Measurements from ENCODE around the gene SEMA5A.

Gene SEMA5A

GRCh38 chr5:9564752-9565151 is 18.9 kb upstream of the SEMA5A start:
- Histone ChIP-seq H3K4me1 (ENCODE audit: control insufficient read depth, insufficient read depth, low read length, unreplicated experiment) (peaks cover 12% of the 10 kb centered on the region), H3K27ac (ENCODE audit: low read depth, low read length) (no peak overlapping the region), H2AFZ (ENCODE audit: low read length, unreplicated experiment) (no peak overlapping the region), H3K79me2 (ENCODE audit: control insufficient read depth, insufficient read depth, low read length, unreplicated experiment) (no peaks in the 10 kb centered on the region), H3K36me3 (ENCODE audit: insufficient read depth, low read length) (no peaks in the 10 kb centered on the region), H3K27me3 (ENCODE audit: insufficient read depth, low read length) (peaks cover 5% of the 10 kb centered on the region; the same call in 1 of the 2 replicates), H3K4me3 (ENCODE audit: low read depth, low read length) (no peak overlapping the region)

GRCh38 chr5:9562141-9562540 is 16.3 kb upstream of the SEMA5A start:
- 0 out of 2 replicates have a peak overlapping the region, but pooled peaks have one; percentile 11 for H3K4me3 ChIP-seq (ENCODE audit: low read depth, low read length)
- no peak overlapping the region for H2AFZ ChIP-seq (ENCODE audit: low read length, unreplicated experiment)
- no peaks in the 10 kb centered on the region for H3K36me3 ChIP-seq (ENCODE audit: insufficient read depth, low read length)
- no peak overlapping the region for H3K27ac ChIP-seq (ENCODE audit: low read depth, low read length)
- H3K27me3 ChIP-seq (ENCODE audit: insufficient read depth, low read length), result no peaks in the 10 kb centered on the region
- peaks cover 27% of the 10 kb centered on the region for H3K4me1 ChIP-seq (ENCODE audit: control insufficient read depth, insufficient read depth, low read length, unreplicated experiment)
- no peaks in the 10 kb centered on the region for H3K79me2 ChIP-seq (ENCODE audit: control insufficient read depth, insufficient read depth, low read length, unreplicated experiment)

GRCh38 chr5:9559965-9560364 is 14.1 kb upstream of the SEMA5A start:
- H3K4me3 ChIP-seq (ENCODE audit: low read depth, low read length), result no peak overlapping the region
- H3K36me3 ChIP-seq (ENCODE audit: insufficient read depth, low read length), result no peaks in the 10 kb centered on the region
- H3K4me1 ChIP-seq (ENCODE audit: control insufficient read depth, insufficient read depth, low read length, unreplicated experiment), result peaks cover 29% of the 10 kb centered on the region
- H3K27ac ChIP-seq (ENCODE audit: low read depth, low read length), result no peak overlapping the region
- H2AFZ ChIP-seq (ENCODE audit: low read length, unreplicated experiment), result no peak overlapping the region
- no peaks in the 10 kb centered on the region for H3K27me3 ChIP-seq (ENCODE audit: insufficient read depth, low read length)
- H3K79me2 ChIP-seq (ENCODE audit: control insufficient read depth, insufficient read depth, low read length, unreplicated experiment), result no peaks in the 10 kb centered on the region

GRCh38 chr5:9558319-9558965 is 12.6 kb upstream of the SEMA5A start:
- Histone ChIP-seq H3K27ac (ENCODE audit: low read depth, low read length) (no peak overlapping the region), H2AFZ (ENCODE audit: low read length, unreplicated experiment) (no peak overlapping the region), H3K36me3 (ENCODE audit: insufficient read depth, low read length) (no peaks in the 10 kb centered on the region)

GRCh38 chr5:9557696-9558095 is 11.8 kb upstream of the SEMA5A start:
- peaks cover 26% of the 10 kb centered on the region for H3K4me1 ChIP-seq (ENCODE audit: control insufficient read depth, insufficient read depth, low read length, unreplicated experiment)
- no peak overlapping the region for H2AFZ ChIP-seq (ENCODE audit: low read length, unreplicated experiment)
- no peaks in the 10 kb centered on the region for H3K79me2 ChIP-seq (ENCODE audit: control insufficient read depth, insufficient read depth, low read length, unreplicated experiment)
- H3K27ac ChIP-seq (ENCODE audit: low read depth, low read length), result no peak overlapping the region
- no peaks in the 10 kb centered on the region for H3K36me3 ChIP-seq (ENCODE audit: insufficient read depth, low read length)
- H3K27me3 ChIP-seq (ENCODE audit: insufficient read depth, low read length), result no peaks in the 10 kb centered on the region
- H3K4me3 ChIP-seq (ENCODE audit: low read depth, low read length), result no peak overlapping the region

More at GRCh38 chr5:9558319-9558965, 12.6 kb upstream of the SEMA5A start:
- H3K27me3 ChIP-seq (ENCODE audit: insufficient read depth, low read length), result no peaks in the 10 kb centered on the region
- no peak overlapping the region for H3K4me3 ChIP-seq (ENCODE audit: low read depth, low read length)
- H3K79me2 ChIP-seq (ENCODE audit: control insufficient read depth, insufficient read depth, low read length, unreplicated experiment), result no peaks in the 10 kb centered on the region
- peaks cover 29% of the 10 kb centered on the region for H3K4me1 ChIP-seq (ENCODE audit: control insufficient read depth, insufficient read depth, low read length, unreplicated experiment)

- H3K36me3 ChIP-seq (ENCODE audit: insufficient read depth, low read length), result peaks cover 9% of the 10 kb centered on the region
- H3K79me2 ChIP-seq (ENCODE audit: control insufficient read depth, insufficient read depth, low read length, unreplicated experiment), result no peaks in the 10 kb centered on the region
- H3K4me3 ChIP-seq (ENCODE audit: low read depth, low read length), result no peak overlapping the region
- H2AFZ ChIP-seq (ENCODE audit: low read length, unreplicated experiment), result no peak overlapping the region
- H3K27me3 ChIP-seq (ENCODE audit: insufficient read depth, low read length), result no peaks in the 10 kb centered on the region
- no peak overlapping the region for H3K27ac ChIP-seq (ENCODE audit: low read depth, low read length)
- peaks cover 17% of the 10 kb centered on the region for H3K4me1 ChIP-seq (ENCODE audit: control insufficient read depth, insufficient read depth, low read length, unreplicated experiment)
Observed at GRCh38 chr5:9555961-9556360, 10.1 kb upstream of the SEMA5A start.

GRCh38 chr5:9554122-9554521 is 8.2 kb upstream of the SEMA5A start:
- Histone ChIP-seq H3K79me2 (ENCODE audit: control insufficient read depth, insufficient read depth, low read length, unreplicated experiment) (no peaks in the 10 kb centered on the region), H3K4me3 (ENCODE audit: low read depth, low read length) (no peak overlapping the region), H3K36me3 (ENCODE audit: insufficient read depth, low read length) (peaks cover 25% of the 10 kb centered on the region), H3K27ac (ENCODE audit: low read depth, low read length) (no peak overlapping the region), H3K4me1 (ENCODE audit: control insufficient read depth, insufficient read depth, low read length, unreplicated experiment) (peaks cover 17% of the 10 kb centered on the region), H2AFZ (ENCODE audit: low read length, unreplicated experiment) (no peak overlapping the region), H3K27me3 (ENCODE audit: insufficient read depth, low read length) (no peaks in the 10 kb centered on the region)

GRCh38 chr5:9553561-9553960 is 7.7 kb upstream of the SEMA5A start:
- H3K4me3 ChIP-seq (ENCODE audit: low read depth, low read length), result no peak overlapping the region
- H3K27me3 ChIP-seq (ENCODE audit: insufficient read depth, low read length), result no peaks in the 10 kb centered on the region
- H3K79me2 ChIP-seq (ENCODE audit: control insufficient read depth, insufficient read depth, low read length, unreplicated experiment), result peaks cover 3% of the 10 kb centered on the region
- H2AFZ ChIP-seq (ENCODE audit: low read length, unreplicated experiment), result no peak overlapping the region
- no peak overlapping the region for H3K27ac ChIP-seq (ENCODE audit: low read depth, low read length)
- peaks cover 17% of the 10 kb centered on the region for H3K4me1 ChIP-seq (ENCODE audit: control insufficient read depth, insufficient read depth, low read length, unreplicated experiment)
- peaks cover 31% of the 10 kb centered on the region for H3K36me3 ChIP-seq (ENCODE audit: insufficient read depth, low read length)

- Histone ChIP-seq H3K79me2 (ENCODE audit: control insufficient read depth, insufficient read depth, low read length, unreplicated experiment) (peaks cover 19% of the 10 kb centered on the region), H3K27ac (ENCODE audit: low read depth, low read length) (no peak overlapping the region), H3K4me3 (ENCODE audit: low read depth, low read length) (no peak overlapping the region), H3K4me1 (ENCODE audit: control insufficient read depth, insufficient read depth, low read length, unreplicated experiment) (peaks cover 8% of the 10 kb centered on the region), H3K36me3 (ENCODE audit: insufficient read depth, low read length) (peaks cover 31% of the 10 kb centered on the region), H2AFZ (ENCODE audit: low read length, unreplicated experiment) (no peak overlapping the region), H3K27me3 (ENCODE audit: insufficient read depth, low read length) (no peaks in the 10 kb centered on the region)
Observed at GRCh38 chr5:9551567-9552537, 6.0 kb upstream of the SEMA5A start.

- peaks cover 31% of the 10 kb centered on the region for H3K36me3 ChIP-seq (ENCODE audit: insufficient read depth, low read length)
- peaks cover 26% of the 10 kb centered on the region for H3K79me2 ChIP-seq (ENCODE audit: control insufficient read depth, insufficient read depth, low read length, unreplicated experiment)
- no peak overlapping the region for H3K4me3 ChIP-seq (ENCODE audit: low read depth, low read length)
- H2AFZ ChIP-seq (ENCODE audit: low read length, unreplicated experiment), result no peak overlapping the region
- peaks cover 8% of the 10 kb centered on the region for H3K4me1 ChIP-seq (ENCODE audit: control insufficient read depth, insufficient read depth, low read length, unreplicated experiment)
- no peak overlapping the region for H3K27ac ChIP-seq (ENCODE audit: low read depth, low read length)
- no peaks in the 10 kb centered on the region for H3K27me3 ChIP-seq (ENCODE audit: insufficient read depth, low read length)
Observed at GRCh38 chr5:9549941-9550340, 4.1 kb upstream of the SEMA5A start.
